ENCODE data around the gene PCDHB10.
"Not testable (repeated sequence)": the region's sequence is repeated elsewhere in the genome, so short reads cannot be mapped to it uniquely, and the experiment has no call there.

Gene PCDHB10

DNA sequence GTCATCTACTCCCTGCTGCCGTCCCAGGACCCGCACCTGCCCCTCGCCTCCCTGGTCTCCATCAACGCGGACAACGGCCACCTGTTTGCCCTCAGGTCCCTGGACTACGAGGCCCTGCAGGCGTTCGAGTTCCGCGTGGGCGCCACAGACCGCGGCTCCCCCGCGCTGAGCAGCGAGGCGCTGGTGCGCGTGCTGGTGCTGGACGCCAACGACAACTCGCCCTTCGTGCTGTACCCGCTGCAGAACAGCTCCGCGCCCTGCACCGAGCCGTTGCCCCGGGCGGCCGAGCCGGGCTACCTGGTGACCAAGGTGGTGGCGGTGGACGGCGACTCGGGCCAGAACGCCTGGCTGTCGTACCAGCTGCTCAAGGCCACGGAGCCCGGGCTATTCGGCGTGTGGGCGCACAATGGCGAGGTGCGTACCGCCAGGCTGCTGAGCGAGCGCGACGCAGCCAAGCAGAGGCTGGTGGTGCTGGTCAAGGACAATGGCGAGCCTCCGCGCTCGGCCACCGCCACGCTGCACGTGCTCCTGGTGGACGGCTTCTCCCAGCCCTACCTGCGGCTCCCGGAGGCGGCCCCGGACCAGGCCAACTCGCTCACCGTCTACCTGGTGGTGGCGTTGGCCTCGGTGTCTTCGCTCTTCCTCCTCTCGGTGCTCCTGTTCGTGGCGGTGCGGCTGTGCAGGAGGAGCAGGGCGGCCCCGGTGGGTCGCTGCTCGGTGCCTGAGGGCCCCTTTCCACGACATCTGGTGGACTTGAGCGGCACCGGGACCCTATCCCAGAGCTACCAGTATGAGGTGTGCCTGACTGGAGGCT, 17.7 kb upstream of the PCDHB10 start:
- H3K36me3 ChIP-seq (ENCODE audit: control insufficient read depth, insufficient read depth, low read length); H3K9ac ChIP-seq (ENCODE audit: low read length); H3K4me3 ChIP-seq (ENCODE audit: low read depth, low read length); H3K4me1 ChIP-seq (ENCODE audit: control insufficient read depth, insufficient read depth, low read length); H3K27ac ChIP-seq (ENCODE audit: low read depth, low read length); H3K27me3 ChIP-seq (ENCODE audit: control insufficient read depth, insufficient read depth, low read length): not testable (repeated sequence)
- H3K9me3 ChIP-seq (ENCODE audit: control insufficient read depth, insufficient read depth, low read depth, low read length) = peaks cover 13% of the 10 kb centered on the region; the same call in 1 of the 2 replicates

DNA sequence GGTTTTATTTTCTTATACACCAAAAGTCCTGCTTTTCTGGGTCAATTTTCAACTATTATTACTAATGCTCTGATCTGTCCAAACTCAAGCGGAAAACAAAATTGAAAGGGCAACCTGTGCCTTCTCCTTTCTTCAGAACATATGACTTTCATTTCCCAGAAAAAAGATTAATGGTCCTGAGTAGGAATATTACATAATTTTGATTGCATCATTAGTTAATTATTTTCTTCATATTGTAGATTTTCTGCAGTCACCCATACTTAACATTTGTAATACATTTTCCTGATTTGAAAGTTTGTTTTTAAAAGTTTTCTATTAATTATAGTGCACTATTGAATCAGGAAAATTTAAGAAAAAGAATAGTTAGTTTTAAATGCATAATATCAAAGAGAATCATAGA, 16.2 kb upstream of the PCDHB10 start:
- Histone ChIP-seq H3K9me3 (ENCODE audit: control insufficient read depth, insufficient read depth, low read depth, low read length) (peaks cover 14% of the 10 kb centered on the region; the same call in 1 of the 2 replicates), H3K9ac (ENCODE audit: low read length) (no peak overlapping the region), H3K27ac (ENCODE audit: low read depth, low read length) (no peak overlapping the region), H3K36me3 (ENCODE audit: control insufficient read depth, insufficient read depth, low read length) (no peaks in the 10 kb centered on the region), H3K27me3 (ENCODE audit: control insufficient read depth, insufficient read depth, low read length) (no peaks in the 10 kb centered on the region), H3K4me3 (ENCODE audit: low read depth, low read length) (no peak overlapping the region), H3K4me1 (ENCODE audit: control insufficient read depth, insufficient read depth, low read length) (no peaks in the 10 kb centered on the region)

DNA sequence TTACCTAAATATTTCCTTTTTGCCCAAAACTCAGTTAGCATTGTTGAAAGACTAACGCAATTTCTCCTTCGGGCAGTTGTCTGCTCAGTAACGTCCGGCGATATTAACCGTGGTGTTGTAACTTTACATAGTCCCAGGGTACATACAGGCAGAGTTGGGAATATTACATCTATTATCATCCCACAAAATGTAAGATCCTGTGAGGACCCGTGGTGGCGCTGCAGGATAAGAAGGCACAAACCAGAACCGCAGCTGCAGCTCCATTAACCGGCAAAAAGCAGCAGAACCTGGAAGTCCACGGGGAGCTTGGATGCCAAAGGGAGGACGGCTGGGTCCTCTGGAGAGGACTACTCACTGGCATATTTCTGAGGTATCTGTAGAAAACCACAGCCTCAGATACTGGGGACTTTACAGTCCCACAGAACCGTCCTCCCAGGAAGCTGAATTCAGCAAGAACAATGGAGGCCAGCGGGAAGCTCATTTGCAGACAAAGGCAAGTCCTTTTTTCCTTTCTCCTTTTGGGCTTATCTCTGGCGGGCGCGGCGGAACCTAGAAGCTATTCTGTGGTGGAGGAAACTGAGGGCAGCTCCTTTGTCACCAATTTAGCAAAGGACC, 14.5 kb upstream of the PCDHB10 start, which contains the start of gene PCDHB8:
TSS of gene PCDHB8 (plus strand) at position 214 of the 615 bp plus-strand sequence. CDS start at position 459, 245 bp downstream.
- H3K27ac ChIP-seq (ENCODE audit: low read depth, low read length); H3K36me3 ChIP-seq (ENCODE audit: control insufficient read depth, insufficient read depth, low read length); H3K9ac ChIP-seq (ENCODE audit: low read length); H3K4me1 ChIP-seq (ENCODE audit: control insufficient read depth, insufficient read depth, low read length); H3K27me3 ChIP-seq (ENCODE audit: control insufficient read depth, insufficient read depth, low read length): not testable (repeated sequence)
- Histone ChIP-seq H3K9me3 (ENCODE audit: control insufficient read depth, insufficient read depth, low read depth, low read length) (peaks cover 14% of the 10 kb centered on the region; the same call in 1 of the 2 replicates), H3K4me3 (ENCODE audit: low read depth, low read length) (peak within 1 kb of the TSS; percentile 31; the same call in 1 of the 2 replicates)

DNA sequence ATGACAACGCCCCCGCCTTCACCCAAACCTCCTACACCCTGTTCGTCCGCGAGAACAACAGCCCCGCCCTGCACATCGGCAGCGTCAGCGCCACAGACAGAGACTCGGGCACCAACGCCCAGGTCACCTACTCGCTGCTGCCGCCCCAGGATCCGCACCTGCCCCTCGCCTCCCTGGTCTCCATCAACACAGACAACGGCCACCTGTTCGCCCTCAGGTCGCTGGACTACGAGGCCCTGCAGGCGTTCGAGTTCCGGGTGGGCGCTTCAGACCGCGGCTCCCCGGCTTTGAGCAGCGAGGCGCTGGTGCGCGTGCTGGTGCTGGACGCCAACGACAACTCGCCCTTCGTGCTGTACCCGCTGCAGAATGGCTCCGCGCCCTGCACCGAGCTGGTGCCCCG, 12.8 kb upstream of the PCDHB10 start:
- not testable (repeated sequence) for H3K4me3 ChIP-seq (ENCODE audit: low read depth, low read length); H3K36me3 ChIP-seq (ENCODE audit: control insufficient read depth, insufficient read depth, low read length); H3K27ac ChIP-seq (ENCODE audit: low read depth, low read length); H3K27me3 ChIP-seq (ENCODE audit: control insufficient read depth, insufficient read depth, low read length); H3K9me3 ChIP-seq (ENCODE audit: control insufficient read depth, insufficient read depth, low read depth, low read length); H3K4me1 ChIP-seq (ENCODE audit: control insufficient read depth, insufficient read depth, low read length); H3K9ac ChIP-seq (ENCODE audit: low read length)

DNA sequence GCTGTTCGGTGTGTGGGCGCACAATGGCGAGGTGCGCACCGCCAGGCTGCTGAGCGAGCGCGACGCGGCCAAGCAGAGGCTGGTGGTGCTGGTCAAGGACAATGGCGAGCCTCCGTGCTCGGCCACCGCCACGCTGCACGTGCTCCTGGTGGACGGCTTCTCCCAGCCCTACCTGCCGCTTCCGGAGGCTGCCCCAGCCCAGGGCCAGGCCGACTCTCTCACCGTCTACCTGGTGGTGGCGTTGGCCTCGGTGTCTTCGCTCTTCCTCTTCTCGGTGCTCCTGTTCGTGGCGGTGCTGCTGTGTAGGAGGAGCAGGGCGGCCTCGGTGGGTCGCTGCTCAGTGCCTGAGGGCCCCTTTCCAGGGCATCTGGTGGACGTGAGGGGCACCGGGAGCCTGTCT, 12.3 kb upstream of the PCDHB10 start:
- H3K36me3 ChIP-seq (ENCODE audit: control insufficient read depth, insufficient read depth, low read length); H3K27ac ChIP-seq (ENCODE audit: low read depth, low read length); H3K27me3 ChIP-seq (ENCODE audit: control insufficient read depth, insufficient read depth, low read length); H3K4me3 ChIP-seq (ENCODE audit: low read depth, low read length); H3K9ac ChIP-seq (ENCODE audit: low read length); H3K9me3 ChIP-seq (ENCODE audit: control insufficient read depth, insufficient read depth, low read depth, low read length); H3K4me1 ChIP-seq (ENCODE audit: control insufficient read depth, insufficient read depth, low read length): not testable (repeated sequence)

DNA sequence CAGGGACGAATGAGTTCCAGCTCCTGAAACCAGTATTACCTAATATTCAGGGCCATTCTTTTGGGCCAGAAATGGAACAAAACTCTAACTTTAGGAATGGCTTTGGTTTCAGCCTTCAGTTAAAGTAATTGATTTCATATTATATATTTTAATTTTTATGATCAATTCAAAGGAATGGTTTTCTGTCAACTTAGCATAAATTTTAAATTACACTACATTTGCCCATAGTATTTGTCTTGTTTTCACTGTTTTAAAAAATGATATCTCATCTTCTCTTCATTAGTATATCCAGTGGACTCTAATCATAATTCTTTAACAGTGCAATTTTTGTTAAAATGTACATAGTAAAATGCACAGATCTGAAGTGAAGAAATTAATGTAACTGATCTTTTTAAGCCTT, 11.8 kb upstream of the PCDHB10 start:
- Histone ChIP-seq H3K27me3 (ENCODE audit: control insufficient read depth, insufficient read depth, low read length) (no peaks in the 10 kb centered on the region), H3K27ac (ENCODE audit: low read depth, low read length) (no peak overlapping the region), H3K4me1 (ENCODE audit: control insufficient read depth, insufficient read depth, low read length) (no peaks in the 10 kb centered on the region), H3K9ac (ENCODE audit: low read length) (no peak overlapping the region), H3K36me3 (ENCODE audit: control insufficient read depth, insufficient read depth, low read length) (no peaks in the 10 kb centered on the region), H3K4me3 (ENCODE audit: low read depth, low read length) (no peak overlapping the region), H3K9me3 (ENCODE audit: control insufficient read depth, insufficient read depth, low read depth, low read length) (peaks cover 9% of the 10 kb centered on the region; the same call in 1 of the 2 replicates)

DNA sequence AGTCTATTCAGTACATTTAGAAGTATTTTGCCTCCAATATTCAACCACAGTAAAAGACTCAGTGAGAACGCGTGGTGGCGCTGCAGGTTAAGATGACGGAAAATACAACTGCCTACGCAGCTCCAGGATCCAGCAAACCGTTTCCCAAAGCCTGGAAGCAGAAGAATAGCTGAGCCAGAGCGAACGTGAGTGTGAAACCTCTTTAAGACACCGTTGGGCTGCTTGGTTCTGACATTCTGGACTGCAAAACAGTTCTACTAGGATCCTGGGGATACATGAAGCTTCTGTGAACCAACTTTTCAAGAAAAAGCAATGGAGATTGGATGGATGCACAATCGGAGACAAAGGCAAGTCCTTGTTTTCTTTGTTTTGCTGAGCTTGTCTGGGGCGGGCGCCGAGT, 9.9 kb upstream of the PCDHB10 start, which contains the start of gene PCDHB16:
TSS of gene PCDHB16 (plus strand) at position 140 of the 400 bp plus-strand sequence. CDS start at position 313, 173 bp downstream.
- Histone ChIP-seq H3K9me3 (ENCODE audit: control insufficient read depth, insufficient read depth, low read depth, low read length) (peaks cover 9% of the 10 kb centered on the region; the same call in 1 of the 2 replicates), H3K27me3 (ENCODE audit: control insufficient read depth, insufficient read depth, low read length) (no peaks in the 10 kb centered on the region), H3K4me3 (ENCODE audit: low read depth, low read length) (0 out of 2 replicates have a peak within 1 kb of the TSS, but pooled peaks have one; percentile 8), H3K9ac (ENCODE audit: low read length) (no peak within 1 kb of the TSS), H3K27ac (ENCODE audit: low read depth, low read length) (no peak within 1 kb of the TSS), H3K4me1 (ENCODE audit: control insufficient read depth, insufficient read depth, low read length) (no peaks in the 10 kb centered on the region), H3K36me3 (ENCODE audit: control insufficient read depth, insufficient read depth, low read length) (no peaks in the 10 kb centered on the region)

DNA sequence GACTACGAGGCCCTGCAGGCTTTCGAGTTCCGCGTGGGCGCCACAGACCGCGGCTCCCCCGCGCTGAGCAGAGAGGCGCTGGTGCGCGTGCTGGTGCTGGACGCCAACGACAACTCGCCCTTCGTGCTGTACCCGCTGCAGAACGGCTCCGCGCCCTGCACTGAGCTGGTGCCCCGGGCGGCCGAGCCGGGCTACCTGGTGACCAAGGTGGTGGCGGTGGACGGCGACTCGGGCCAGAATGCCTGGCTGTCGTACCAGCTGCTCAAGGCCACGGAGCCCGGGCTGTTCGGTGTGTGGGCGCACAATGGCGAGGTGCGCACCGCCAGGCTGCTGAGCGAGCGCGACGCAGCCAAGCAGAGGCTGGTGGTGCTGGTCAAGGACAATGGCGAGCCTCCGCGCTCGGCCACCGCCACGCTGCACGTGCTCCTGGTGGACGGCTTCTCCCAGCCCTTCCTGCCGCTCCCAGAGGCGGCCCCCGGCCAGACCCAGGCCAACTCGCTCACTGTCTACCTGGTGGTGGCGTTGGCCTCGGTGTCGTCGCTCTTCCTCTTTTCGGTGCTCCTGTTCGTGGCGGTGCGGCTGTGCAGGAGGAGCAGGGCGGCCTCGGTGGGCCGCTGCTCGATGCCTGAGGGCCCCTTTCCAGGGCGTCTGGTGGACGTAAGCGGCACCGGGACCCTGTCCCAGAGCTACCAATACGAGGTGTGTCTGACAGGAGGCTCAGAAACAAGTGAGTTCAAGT, 7.9 kb upstream of the PCDHB10 start:
- H3K27ac ChIP-seq (ENCODE audit: low read depth, low read length); H3K9ac ChIP-seq (ENCODE audit: low read length); H3K36me3 ChIP-seq (ENCODE audit: control insufficient read depth, insufficient read depth, low read length); H3K27me3 ChIP-seq (ENCODE audit: control insufficient read depth, insufficient read depth, low read length); H3K4me3 ChIP-seq (ENCODE audit: low read depth, low read length); H3K9me3 ChIP-seq (ENCODE audit: control insufficient read depth, insufficient read depth, low read depth, low read length); H3K4me1 ChIP-seq (ENCODE audit: control insufficient read depth, insufficient read depth, low read length): not testable (repeated sequence)

DNA sequence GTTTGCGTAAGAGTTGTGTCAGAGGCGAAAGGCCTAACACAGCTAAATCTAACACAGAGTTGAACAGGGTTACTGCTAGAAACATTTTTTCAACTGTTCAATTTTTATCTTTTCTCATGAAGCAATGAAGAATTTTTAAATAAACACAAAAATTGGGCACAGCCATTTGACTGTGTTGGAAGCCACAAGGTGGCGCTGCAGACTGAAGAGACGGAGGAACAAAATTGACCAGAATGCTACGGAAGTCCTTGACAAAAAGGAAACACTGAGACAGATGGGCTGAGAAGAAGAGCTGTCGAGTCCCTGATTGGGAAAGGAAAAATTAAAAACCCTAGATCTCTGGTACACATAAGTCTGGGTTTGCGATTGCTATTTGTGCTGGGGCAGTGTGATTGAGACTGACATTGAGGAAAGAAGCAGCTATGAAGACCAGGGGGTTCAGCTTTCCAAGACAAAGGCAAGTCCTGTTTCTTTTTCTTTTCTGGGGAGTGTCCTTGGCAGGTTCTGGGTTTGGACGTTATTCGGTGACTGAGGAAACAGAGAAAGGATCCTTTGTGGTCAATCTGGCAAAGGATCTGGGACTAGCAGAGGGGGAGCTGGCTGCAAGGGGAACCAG, 5.1 kb upstream of the PCDHB10 start, which contains the start of gene PCDHB9:
TSS of gene PCDHB9 (plus strand) at position 265 of the 616 bp plus-strand sequence. CDS start at position 423, 158 bp downstream.
- Histone ChIP-seq H3K4me3 (ENCODE audit: low read depth, low read length) (no peak within 1 kb of the TSS), H3K27me3 (ENCODE audit: control insufficient read depth, insufficient read depth, low read length) (no peaks in the 10 kb centered on the region; the same call in 1 of the 2 replicates), H3K27ac (ENCODE audit: low read depth, low read length) (no peak within 1 kb of the TSS), H3K9me3 (ENCODE audit: control insufficient read depth, insufficient read depth, low read depth, low read length) (peaks cover 4% of the 10 kb centered on the region; the same call in 1 of the 2 replicates), H3K4me1 (ENCODE audit: control insufficient read depth, insufficient read depth, low read length) (no peaks in the 10 kb centered on the region), H3K9ac (ENCODE audit: low read length) (no peak within 1 kb of the TSS), H3K36me3 (ENCODE audit: control insufficient read depth, insufficient read depth, low read length) (no peaks in the 10 kb centered on the region)

DNA sequence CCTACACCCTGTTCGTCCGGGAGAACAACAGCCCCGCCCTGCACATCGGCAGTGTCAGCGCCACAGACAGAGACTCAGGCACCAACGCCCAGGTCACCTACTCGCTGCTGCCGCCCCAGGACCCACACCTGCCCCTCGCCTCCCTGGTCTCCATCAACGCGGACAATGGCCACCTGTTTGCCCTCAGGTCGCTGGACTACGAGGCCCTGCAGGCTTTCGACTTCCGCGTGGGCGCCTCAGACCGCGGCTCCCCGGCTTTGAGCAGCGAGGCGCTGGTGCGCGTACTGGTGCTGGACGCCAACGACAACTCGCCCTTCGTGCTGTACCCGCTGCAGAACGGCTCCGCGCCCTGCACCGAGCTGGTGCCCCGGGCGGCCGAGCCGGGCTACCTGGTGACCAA, 3.5 kb upstream of the PCDHB10 start:
- H3K27me3 ChIP-seq (ENCODE audit: control insufficient read depth, insufficient read depth, low read length) = not testable (repeated sequence)

More for the DNA sequence above, 3.5 kb upstream of the PCDHB10 start:
- H3K27ac ChIP-seq (ENCODE audit: low read depth, low read length); H3K4me1 ChIP-seq (ENCODE audit: control insufficient read depth, insufficient read depth, low read length); H3K9me3 ChIP-seq (ENCODE audit: control insufficient read depth, insufficient read depth, low read depth, low read length); H3K4me3 ChIP-seq (ENCODE audit: low read depth, low read length); H3K36me3 ChIP-seq (ENCODE audit: control insufficient read depth, insufficient read depth, low read length); H3K9ac ChIP-seq (ENCODE audit: low read length): not testable (repeated sequence)

All from HUES6 (cell line).